Lung (tissue), 12 donors: ENCODE measurements around the gene ARHGAP35. TPM values are rescaled to one million over a fixed set of nuclear protein-coding genes. Genes with fewer than 3 reads are reported as not detected.

Source experiments
- ATAC-seq: fragments of 200-7000 bp; cut with Tn5 transposase; one replicate; pipeline ENCODE4 v1.9.1; 2020; ENCODE audit warnings: moderate number of reproducible peaks; ENCODE audit not compliant: insufficient read depth, low FRiP score
- DNase-seq, 3 donors: peaks; one replicate each; pipeline ENCODE4 v3.0.0-alpha.2; 2013 to 2017
- H3K27ac ChIP-seq, 2 donors: one replicate each; pipeline ENCODE4 v1.5.1; 2013; ENCODE audit warnings: mild to moderate bottlenecking in 2 of 2, moderate library complexity in 2 of 2, control low read depth in 1 of 2, inconsistent platforms in 1 of 2, low read depth in 1 of 2, low read length in 1 of 2
- H3K27me3 ChIP-seq, 3 donors: one replicate each; pipeline ENCODE4 v1.5.1; 2013; ENCODE audit warnings: low read length in 2 of 3; ENCODE audit not compliant: control insufficient read depth in 3 of 3, insufficient read depth in 3 of 3
- H3K36me3 ChIP-seq, 4 donors: one replicate each; pipeline ENCODE4 v1.5.1; 2013; ENCODE audit warnings: low read length in 4 of 4, mild to moderate bottlenecking in 1 of 4, moderate library complexity in 1 of 4; ENCODE audit not compliant: control insufficient read depth in 4 of 4, insufficient read depth in 4 of 4
- H3K4me1 ChIP-seq, 5 donors: one replicate each; pipeline ENCODE4 v1.5.1; 2013; ENCODE audit warnings: low read length in 5 of 5, mild to moderate bottlenecking in 2 of 5, moderate library complexity in 1 of 5; ENCODE audit not compliant: control insufficient read depth in 5 of 5, insufficient read depth in 5 of 5
- H3K4me3 ChIP-seq: one replicate; pipeline ENCODE4 v1.5.1; 2013; ENCODE audit warnings: mild to moderate bottlenecking, control low read depth, moderate library complexity
- H3K9ac ChIP-seq, 2 donors: one replicate each; pipeline ENCODE4 v1.5.1; 2013; ENCODE audit warnings: low read length in 2 of 2, control low read depth in 1 of 2; ENCODE audit not compliant: insufficient read depth in 1 of 2
- H3K9me3 ChIP-seq, 4 donors: one replicate each; pipeline ENCODE4 v1.5.1; 2013; ENCODE audit warnings: low read length in 3 of 4, mild to moderate bottlenecking in 1 of 4, moderate library complexity in 1 of 4; ENCODE audit not compliant: control insufficient read depth in 4 of 4, insufficient read depth in 3 of 4
- CTCF ChIP-seq: IDR thresholded peaks from 2 replicates; pipeline ENCODE4 v1.5.1; 2012; ENCODE audit warnings: mild to moderate bottlenecking; ENCODE audit errors: control extremely low read depth, extremely low read depth
- WGBS, 2 donors: extraction: QIAGEN DNeasy Blood & Tissue Kit; methylation state at CpG; one replicate each; pipeline ENCODE4 v1.1.7; 2013; 5-methylcytosine and 5-hydroxymethylcytosine counted together
- polyA plus RNA-seq, 2 donors: library from polyadenylated mRNA; stranded (reverse); fragments of 200-250 nt; gene quantifications; one replicate each; pipeline ENCODE4 v1.2.1, GENCODE V29; 2013
- total RNA-seq, 2 donors: library from RNA; depleted of rRNA in 1 of 2; stranded (reverse); fragments of >200 nt in 1 of 2; gene quantifications; one replicate each; pipeline ENCODE4 v1.2.1, GENCODE V29; 2014 to 2021
- donor health status: control.
- donor health status: control.
- donor health status: Bipolar disorder and iron deficiency.
- donor health status: healthy.
- donor health status: DM: yes; HTN: yes; CAD: no.

The ARHGAP35 gene
- total and polyA plus RNA-seq, 4 donors = 12.2 to 53.5 (median 36.5) TPM

- peak overlapping the region in 1 of 2 donors; percentile 56 for H3K9ac ChIP-seq
Observed at GRCh38 chr19:46903458-46903857, 42.7 kb downstream of the ARHGAP35 start.

GRCh38 chr19:46904114-46905060 is 43.6 kb downstream of the ARHGAP35 start:
- DNase-seq = peak; percentile 72 to 78 (median 75)
- Histone ChIP-seq H3K9ac (no peak overlapping the region), H3K4me1 (peaks cover 13 to 34% (median 31%) of the 10 kb centered on the region in 5 donors)

More at GRCh38 chr19:46903458-46903857, 42.7 kb downstream of the ARHGAP35 start:
- H3K27me3 ChIP-seq = no peaks in the 10 kb centered on the region
- peaks cover 18 to 32% (median 28%) of the 10 kb centered on the region in 5 donors for H3K4me1 ChIP-seq
- DNase-seq (peak in 1 of 3 donors; percentile 8), ATAC-seq (no peak)
- H3K9me3 ChIP-seq = no peaks in the 10 kb centered on the region
- no peak overlapping the region for H3K4me3 ChIP-seq
- WGBS, 2 donors = 27 to 43% methylated on average over 3 of the region's 3 CpGs
- H3K36me3 ChIP-seq = peaks cover 0 to 3% (median 0%) of the 10 kb centered on the region in 4 donors
- TF ChIP-seq CTCF = no peak
- no peak overlapping the region for H3K27ac ChIP-seq

GRCh38 chr19:46906221-46906620 is 45.4 kb downstream of the ARHGAP35 start:
- H3K4me3 ChIP-seq = no peak overlapping the region
- WGBS, 2 donors = 89 to 93% methylated on average over 2 of the region's 2 CpGs
- TF ChIP-seq CTCF = no peak
- H3K9ac ChIP-seq = no peak overlapping the region
- ATAC-seq = no peak
- H3K4me1 ChIP-seq = peaks cover 11 to 38% (median 31%) of the 10 kb centered on the region in 5 donors
- no peaks in the 10 kb centered on the region for H3K27me3 ChIP-seq
- no peak for DNase-seq
- no peaks in the 10 kb centered on the region for H3K9me3 ChIP-seq
- peak overlapping the region in 1 of 2 donors; percentile 26 for H3K27ac ChIP-seq
- peaks cover 0 to 3% (median under 1%) of the 10 kb centered on the region in 4 donors for H3K36me3 ChIP-seq

More at GRCh38 chr19:46904114-46905060, 43.6 kb downstream of the ARHGAP35 start:
- no peak for ATAC-seq
- Histone ChIP-seq H3K9me3 (no peaks in the 10 kb centered on the region), H3K27me3 (no peaks in the 10 kb centered on the region), H3K36me3 (peaks cover 0 to 3% (median under 1%) of the 10 kb centered on the region in 4 donors), H3K27ac (peak overlapping the region in 1 of 2 donors; percentile 71), H3K4me3 (no peak overlapping the region)
- 81 to 87% methylated on average over 16 of the region's 16 CpGs for WGBS, 2 donors
- TF ChIP-seq CTCF = no peak
